Sigmoid colon (tissue), 4 donors: ENCODE results near the gene CDH22.

Experiments used
- POLR2AphosphoS5 ChIP-seq, 4 donors: sonication (generic); formaldehyde crosslinking; IDR thresholded peaks; one replicate each; pipeline ENCODE4 v1.6.1; 2017; ENCODE audit warnings: antibody characterized with exemption in 4 of 4
- TF ChIP-seq, protein P1 (sequence below), 4 experiments: fragments of 450-650 bp in 3 of 4; fragments of 200-600 bp in 1 of 4; IDR thresholded peaks; one replicate each; pipeline ENCODE4 v1.5.1; 2016 to 2019; ENCODE audit warnings: antibody characterized with exemption in 4 of 4, mild to moderate bottlenecking in 3 of 4, moderate library complexity in 2 of 4

DNA sequence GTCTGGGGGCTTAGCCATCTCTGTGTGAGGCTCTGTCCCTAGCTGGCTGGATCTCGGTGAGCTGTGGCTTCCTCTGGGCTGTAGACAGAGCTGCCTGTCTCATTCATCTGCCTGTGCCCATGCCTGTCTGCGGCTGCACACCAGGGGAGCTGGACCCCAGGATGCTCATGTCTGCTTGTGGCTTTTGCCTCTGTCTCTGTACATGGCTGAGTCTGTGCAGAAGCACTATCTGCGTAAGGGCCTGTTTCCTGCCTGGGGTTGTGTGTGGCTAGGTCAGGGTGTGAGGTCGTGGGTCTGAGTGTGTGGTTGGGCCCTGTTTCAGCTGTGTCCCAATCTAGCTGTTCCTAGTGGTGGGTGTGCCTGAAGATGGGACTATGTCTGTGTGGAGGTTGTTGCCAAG lies 68.2 kb downstream of the CDH22 start:
- TF ChIP-seq, protein P1, sequence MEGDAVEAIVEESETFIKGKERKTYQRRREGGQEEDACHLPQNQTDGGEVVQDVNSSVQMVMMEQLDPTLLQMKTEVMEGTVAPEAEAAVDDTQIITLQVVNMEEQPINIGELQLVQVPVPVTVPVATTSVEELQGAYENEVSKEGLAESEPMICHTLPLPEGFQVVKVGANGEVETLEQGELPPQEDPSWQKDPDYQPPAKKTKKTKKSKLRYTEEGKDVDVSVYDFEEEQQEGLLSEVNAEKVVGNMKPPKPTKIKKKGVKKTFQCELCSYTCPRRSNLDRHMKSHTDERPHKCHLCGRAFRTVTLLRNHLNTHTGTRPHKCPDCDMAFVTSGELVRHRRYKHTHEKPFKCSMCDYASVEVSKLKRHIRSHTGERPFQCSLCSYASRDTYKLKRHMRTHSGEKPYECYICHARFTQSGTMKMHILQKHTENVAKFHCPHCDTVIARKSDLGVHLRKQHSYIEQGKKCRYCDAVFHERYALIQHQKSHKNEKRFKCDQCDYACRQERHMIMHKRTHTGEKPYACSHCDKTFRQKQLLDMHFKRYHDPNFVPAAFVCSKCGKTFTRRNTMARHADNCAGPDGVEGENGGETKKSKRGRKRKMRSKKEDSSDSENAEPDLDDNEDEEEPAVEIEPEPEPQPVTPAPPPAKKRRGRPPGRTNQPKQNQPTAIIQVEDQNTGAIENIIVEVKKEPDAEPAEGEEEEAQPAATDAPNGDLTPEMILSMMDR (IDR thresholded peaks at IDR 0.05) = no peak
- TF ChIP-seq POLR2AphosphoS5 (IDR thresholded peaks at IDR 0.05) = no peak
